Smooth muscle cell (in vitro differentiated cells): ENCODE results near the gene PEX3. TPM values are rescaled to one million over a fixed set of nuclear protein-coding genes. Genes with fewer than 3 reads are reported as not detected.
"Not testable (repeated sequence)": the region's sequence is repeated elsewhere in the genome, so short reads cannot be mapped to it uniquely, and the experiment has no call there.

Source experiments
- DNase-seq: peaks from one replicate; lab custom pipeline; 2025; ENCODE audit not compliant: unreplicated experiment; lab: John Stamatoyannopoulos, UW
- H2AFZ ChIP-seq: fragments of 200-600 bp; sonication (generic); 2 replicates; pipeline ENCODE4 v1.6.0; 2016; ENCODE audit warnings: antibody characterized with exemption, low read depth, mild to moderate bottlenecking
- H3F3A ChIP-seq: fragments of 200-600 bp; sonication (generic); 2 replicates; pipeline ENCODE4 v1.6.0; 2017; ENCODE audit warnings: antibody characterized with exemption, low read depth
- H3K27ac ChIP-seq: fragments of 200-600 bp; sonication (generic); 2 replicates; pipeline ENCODE4 v1.5.1; 2016; ENCODE audit warnings: low read depth, mild to moderate bottlenecking
- H3K27me3 ChIP-seq: fragments of 200-600 bp; sonication (generic); 2 replicates; pipeline ENCODE4 v1.6.1; 2016; ENCODE audit warnings: low read depth, mild to moderate bottlenecking
- H3K36me3 ChIP-seq: fragments of 200-600 bp; sonication (generic); 2 replicates; pipeline ENCODE4 v1.5.1; 2016; ENCODE audit warnings: low read depth
- H3K4me1 ChIP-seq: fragments of 200-600 bp; sonication (generic); 2 replicates; pipeline ENCODE4 v1.5.1; 2016; ENCODE audit warnings: low read depth
- H3K4me2 ChIP-seq: fragments of 200-600 bp; sonication (generic); 2 replicates; pipeline ENCODE4 v1.6.0; 2016; ENCODE audit warnings: mild to moderate bottlenecking
- H3K4me3 ChIP-seq: fragments of 200-600 bp; sonication (generic); 2 replicates; pipeline ENCODE4 v1.5.1; 2016; ENCODE audit warnings: mild to moderate bottlenecking
- H3K79me2 ChIP-seq: fragments of 200-600 bp; sonication (generic); 2 replicates; pipeline ENCODE4 v1.6.0; 2016; ENCODE audit warnings: low read depth, mild to moderate bottlenecking
- H3K9ac ChIP-seq: fragments of 200-600 bp; sonication (generic); 2 replicates; pipeline ENCODE4 v1.6.0; 2016; ENCODE audit warnings: low read depth
- H3K9me3 ChIP-seq: fragments of 200-600 bp; sonication (generic); replicated peaks from 2 replicates; pipeline ENCODE4 v1.5.1; 2016; ENCODE audit warnings: low read depth
- H4K20me1 ChIP-seq: fragments of 200-600 bp; sonication (generic); 2 replicates; pipeline ENCODE4 v1.6.0; 2016; ENCODE audit warnings: low read depth
- WGBS: methylation state at CpG from one replicate; pipeline ENCODE4 v1.1.7; 2016; ENCODE audit warnings: low lambda C conversion rate; 5-methylcytosine and 5-hydroxymethylcytosine counted together
- polyA plus RNA-seq: library from polyadenylated mRNA; unstranded; fragments of >200 nt; fragmentation: Nextera tagmentation; extraction: Ambion mirVana; gene quantifications from 2 replicates; pipeline ENCODE4 v1.2.1, GENCODE V29; 2016
- total RNA-seq: library from RNA; depleted of rRNA; stranded (reverse); fragments of >200 nt; gene quantifications from 2 replicates; pipeline ENCODE4 v1.2.3, GENCODE V29; 2014
- TF ChIP-seq, protein P1 (sequence below): fragments of 200-600 bp; sonication (generic); IDR thresholded peaks from 2 replicates; pipeline ENCODE4 v1.5.1; 2017; ENCODE audit warnings: borderline replicate concordance, mild to moderate bottlenecking, antibody characterized with exemption; ENCODE audit not compliant: insufficient read depth, poor library complexity, severe bottlenecking

The PEX3 gene
- total and polyA plus RNA-seq, 2 experiments from 2014 or later = 14.3 to 15.0 TPM

DNA sequence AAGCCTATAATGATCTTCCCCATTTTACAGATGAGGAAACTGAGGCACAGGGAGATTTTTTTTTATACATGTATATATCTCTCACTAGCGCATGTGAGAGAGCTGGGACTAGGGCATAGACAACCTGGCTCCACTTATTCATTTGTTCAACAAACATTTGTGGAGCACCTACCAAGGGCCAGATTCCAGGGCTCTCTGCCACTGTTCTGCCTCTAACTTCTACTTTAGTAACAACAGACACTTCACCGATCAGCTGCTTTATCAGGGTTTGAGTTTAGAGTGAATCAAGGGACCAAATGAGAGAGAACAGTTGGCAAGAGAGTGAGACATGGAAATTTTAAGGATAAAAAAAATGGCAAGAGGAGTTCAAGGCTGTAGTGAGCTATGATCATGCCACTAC is 7.5 kb upstream of the PEX3 start:
- Histone ChIP-seq H3K4me2 (no peak overlapping the region), H3K27ac (no peak overlapping the region), H3K4me3 (no peak overlapping the region), H3F3A (no peaks in the 10 kb centered on the region), H3K27me3 (no peaks in the 10 kb centered on the region), H2AFZ (no peak overlapping the region), H4K20me1 (no peaks in the 10 kb centered on the region), H3K79me2 (no peaks in the 10 kb centered on the region), H3K4me1 (no peaks in the 10 kb centered on the region), H3K9ac (no peak overlapping the region), H3K9me3 (no peaks in the 10 kb centered on the region), H3K36me3 (no peaks in the 10 kb centered on the region)
- no peak for DNase-seq
- TF ChIP-seq, protein P1, sequence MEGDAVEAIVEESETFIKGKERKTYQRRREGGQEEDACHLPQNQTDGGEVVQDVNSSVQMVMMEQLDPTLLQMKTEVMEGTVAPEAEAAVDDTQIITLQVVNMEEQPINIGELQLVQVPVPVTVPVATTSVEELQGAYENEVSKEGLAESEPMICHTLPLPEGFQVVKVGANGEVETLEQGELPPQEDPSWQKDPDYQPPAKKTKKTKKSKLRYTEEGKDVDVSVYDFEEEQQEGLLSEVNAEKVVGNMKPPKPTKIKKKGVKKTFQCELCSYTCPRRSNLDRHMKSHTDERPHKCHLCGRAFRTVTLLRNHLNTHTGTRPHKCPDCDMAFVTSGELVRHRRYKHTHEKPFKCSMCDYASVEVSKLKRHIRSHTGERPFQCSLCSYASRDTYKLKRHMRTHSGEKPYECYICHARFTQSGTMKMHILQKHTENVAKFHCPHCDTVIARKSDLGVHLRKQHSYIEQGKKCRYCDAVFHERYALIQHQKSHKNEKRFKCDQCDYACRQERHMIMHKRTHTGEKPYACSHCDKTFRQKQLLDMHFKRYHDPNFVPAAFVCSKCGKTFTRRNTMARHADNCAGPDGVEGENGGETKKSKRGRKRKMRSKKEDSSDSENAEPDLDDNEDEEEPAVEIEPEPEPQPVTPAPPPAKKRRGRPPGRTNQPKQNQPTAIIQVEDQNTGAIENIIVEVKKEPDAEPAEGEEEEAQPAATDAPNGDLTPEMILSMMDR = no peak
- WGBS = 97% methylated on average over 2 of the region's 2 CpGs

DNA sequence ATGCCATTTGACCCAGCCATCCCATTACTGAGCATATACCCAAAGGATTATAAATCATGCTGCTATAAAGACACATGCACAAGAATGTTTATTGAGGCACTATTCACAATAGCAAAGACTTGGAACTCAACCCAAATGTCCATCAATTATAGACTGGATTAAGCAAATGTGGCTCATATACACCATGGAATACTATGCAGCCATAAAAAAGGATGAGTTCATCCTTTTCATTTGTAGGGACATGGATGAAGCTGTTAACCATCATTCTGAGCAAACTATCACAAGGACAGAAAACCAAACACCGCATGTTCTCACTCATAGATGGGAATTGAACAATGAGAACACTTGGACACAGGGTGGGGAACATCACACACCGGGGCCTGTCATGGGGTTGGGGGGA is 2.7 kb upstream of the PEX3 start:
- not testable (repeated sequence) for H3K9ac ChIP-seq, H3K9me3 ChIP-seq, H3K4me2 ChIP-seq, H3K27me3 ChIP-seq, H3K36me3 ChIP-seq, DNase-seq, H3K4me1 ChIP-seq, H2AFZ ChIP-seq, H3F3A ChIP-seq, H3K4me3 ChIP-seq, H3K27ac ChIP-seq, H4K20me1 ChIP-seq
- WGBS = 100% methylated on average over 2 of the region's 2 CpGs
- H3K79me2 ChIP-seq = peaks cover 18% of the 10 kb centered on the region

DNA sequence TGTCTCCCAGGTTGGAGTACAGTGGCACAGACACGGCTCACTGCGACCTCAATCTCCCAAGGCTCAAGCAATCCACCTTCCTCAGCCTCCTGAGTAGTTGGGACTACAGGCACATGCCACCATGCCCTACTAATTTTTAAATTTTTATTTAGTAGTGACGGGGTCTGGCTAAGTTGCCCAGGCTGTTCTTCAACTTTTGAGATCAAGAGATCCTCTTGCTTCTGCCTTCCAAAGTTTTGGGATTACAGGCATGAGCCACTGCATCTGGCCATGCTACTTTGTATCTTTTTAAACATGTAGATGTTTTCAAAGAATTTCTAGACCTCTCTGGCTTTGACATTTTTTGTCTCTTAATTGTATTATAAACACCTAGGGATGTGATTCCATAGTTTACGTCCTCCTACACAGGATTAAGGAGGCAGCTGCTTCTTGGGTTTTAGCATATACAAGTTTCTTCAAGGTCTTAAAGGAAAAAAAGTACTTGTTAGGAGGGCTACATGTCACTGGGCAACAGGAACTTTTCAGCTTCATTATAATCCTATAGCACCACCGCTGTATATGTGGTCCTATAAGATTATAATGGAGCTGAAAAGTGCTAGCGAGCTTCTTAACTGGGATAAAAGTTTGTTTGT is 1.4 kb upstream of the PEX3 start:
- H3K4me3 ChIP-seq = peak overlapping the region; percentile 78
- H3K9ac ChIP-seq = no peak overlapping the region
- H3K4me1 ChIP-seq = peaks cover 9% of the 10 kb centered on the region
- H3F3A ChIP-seq = no peaks in the 10 kb centered on the region
- H2AFZ ChIP-seq = peak overlapping the region; percentile 99
- no peaks in the 10 kb centered on the region for H3K9me3 ChIP-seq
- TF ChIP-seq, protein P1 = no peak
- peak overlapping the region; percentile 94 for H3K4me2 ChIP-seq
- H3K36me3 ChIP-seq = no peaks in the 10 kb centered on the region
- no peak overlapping the region for H3K27ac ChIP-seq
- H3K79me2 ChIP-seq = peaks cover 18% of the 10 kb centered on the region
- DNase-seq = no peak
- no peaks in the 10 kb centered on the region for H4K20me1 ChIP-seq
- H3K27me3 ChIP-seq = no peaks in the 10 kb centered on the region
- WGBS = 75% methylated on average over 6 of the region's 6 CpGs

DNA sequence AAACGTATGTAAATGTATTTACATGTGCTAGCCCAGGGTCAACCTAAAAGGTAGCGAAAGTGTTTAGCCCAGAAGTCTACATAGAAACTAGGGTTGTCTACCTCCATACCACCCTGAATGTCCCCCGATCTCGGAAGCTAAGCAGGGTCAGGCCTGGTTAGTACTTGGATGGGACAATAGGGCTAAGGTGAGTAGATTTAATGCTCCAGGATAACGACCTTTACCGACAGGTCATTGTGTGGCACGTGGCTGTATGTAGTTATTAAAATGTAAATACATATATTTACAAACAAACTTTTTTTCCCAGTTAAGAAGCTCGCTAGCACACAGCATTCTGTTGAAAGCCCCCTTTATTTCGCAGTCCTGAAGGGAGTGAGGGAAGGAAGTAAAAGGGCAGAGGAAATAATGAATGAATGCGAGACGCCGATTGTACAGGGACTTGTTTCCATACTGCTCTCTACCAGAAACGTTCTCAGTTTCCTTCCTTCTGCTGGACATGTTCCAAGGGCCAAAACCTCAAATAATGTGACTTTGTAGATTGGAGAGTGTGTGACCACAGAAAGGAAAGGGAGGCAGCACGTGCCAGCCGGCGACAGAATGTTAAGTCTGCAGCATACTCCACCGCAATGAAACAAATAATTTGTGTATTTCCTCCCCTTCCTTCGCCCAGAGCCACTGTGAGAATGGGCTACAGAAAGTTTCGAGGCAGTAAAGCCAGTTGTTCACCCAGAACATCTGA is 722 bp upstream of the PEX3 start:
- no peak for DNase-seq
- Histone ChIP-seq H3K4me3 (peak overlapping the region; percentile 78), H3K27ac (peak overlapping the region; percentile 10), H3F3A (no peaks in the 10 kb centered on the region), H3K79me2 (peaks cover 18% of the 10 kb centered on the region), H2AFZ (peak overlapping the region; percentile 99), H3K9me3 (no peaks in the 10 kb centered on the region), H3K9ac (peak overlapping the region; percentile 73), H3K4me1 (peaks cover 9% of the 10 kb centered on the region), H4K20me1 (no peaks in the 10 kb centered on the region), H3K4me2 (peak overlapping the region; percentile 94), H3K36me3 (no peaks in the 10 kb centered on the region), H3K27me3 (no peaks in the 10 kb centered on the region)
- TF ChIP-seq, protein P1 = no peak
- WGBS = 8% methylated on average over 19 of the region's 19 CpGs
